BE2C (cell line): ENCODE results near the gene NOD2.

Source experiments
- DNase-seq: peaks from one replicate; pipeline ENCODE4 v3.0.0-alpha.2; 2020
- H3K27me3 ChIP-seq: fragments of 250-450 bp; sonication (Bioruptor Pico); 2 replicates; pipeline ENCODE4 v1.5.1; 2020; ENCODE audit warnings: mild to moderate bottlenecking
- H3K36me3 ChIP-seq: fragments of 250-450 bp; sonication (Bioruptor Pico); 2 replicates; pipeline ENCODE4 v1.5.1; 2020; ENCODE audit warnings: mild to moderate bottlenecking
- H3K4me1 ChIP-seq: fragments of 250-450 bp; sonication (Bioruptor Pico); 2 replicates; pipeline ENCODE4 v1.5.1; 2020
- H3K4me3 ChIP-seq: 2 replicates; pipeline ENCODE4 v1.5.1; 2011; ENCODE audit warnings: low read depth, low read length
- H3K9me3 ChIP-seq: fragments of 250-450 bp; sonication (Bioruptor Pico); 2 replicates; pipeline ENCODE4 v1.5.1; 2020
- TF ChIP-seq, protein P1 (sequence below): IDR thresholded peaks from 2 replicates; pipeline ENCODE4 v1.5.1; 2012; ENCODE audit warnings: mild to moderate bottlenecking, low read depth, low read length

The NOD2 gene

DNA sequence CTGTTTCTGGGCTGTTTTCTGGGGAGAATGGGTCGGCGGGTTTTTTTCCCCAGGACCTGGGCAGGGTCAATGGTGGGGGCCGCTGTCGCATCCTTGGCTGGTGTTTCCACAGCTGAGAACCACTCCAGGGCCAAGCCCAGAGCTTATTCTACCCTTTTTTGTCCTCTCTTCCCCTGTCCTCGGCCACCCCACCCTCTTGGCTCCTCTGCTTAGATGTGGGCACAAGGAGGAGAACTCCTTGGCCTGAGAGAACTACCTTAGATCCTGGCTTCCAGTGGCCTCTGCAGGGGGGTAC lies 4.0 kb downstream of the NOD2 start:
- H3K27me3 ChIP-seq, result no peaks in the 10 kb centered on the region
- no peaks in the 10 kb centered on the region for H3K9me3 ChIP-seq
- H3K4me1 ChIP-seq, result no peaks in the 10 kb centered on the region
- TF ChIP-seq, protein P1, sequence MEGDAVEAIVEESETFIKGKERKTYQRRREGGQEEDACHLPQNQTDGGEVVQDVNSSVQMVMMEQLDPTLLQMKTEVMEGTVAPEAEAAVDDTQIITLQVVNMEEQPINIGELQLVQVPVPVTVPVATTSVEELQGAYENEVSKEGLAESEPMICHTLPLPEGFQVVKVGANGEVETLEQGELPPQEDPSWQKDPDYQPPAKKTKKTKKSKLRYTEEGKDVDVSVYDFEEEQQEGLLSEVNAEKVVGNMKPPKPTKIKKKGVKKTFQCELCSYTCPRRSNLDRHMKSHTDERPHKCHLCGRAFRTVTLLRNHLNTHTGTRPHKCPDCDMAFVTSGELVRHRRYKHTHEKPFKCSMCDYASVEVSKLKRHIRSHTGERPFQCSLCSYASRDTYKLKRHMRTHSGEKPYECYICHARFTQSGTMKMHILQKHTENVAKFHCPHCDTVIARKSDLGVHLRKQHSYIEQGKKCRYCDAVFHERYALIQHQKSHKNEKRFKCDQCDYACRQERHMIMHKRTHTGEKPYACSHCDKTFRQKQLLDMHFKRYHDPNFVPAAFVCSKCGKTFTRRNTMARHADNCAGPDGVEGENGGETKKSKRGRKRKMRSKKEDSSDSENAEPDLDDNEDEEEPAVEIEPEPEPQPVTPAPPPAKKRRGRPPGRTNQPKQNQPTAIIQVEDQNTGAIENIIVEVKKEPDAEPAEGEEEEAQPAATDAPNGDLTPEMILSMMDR, result no peak
- no peak for DNase-seq
- no peaks in the 10 kb centered on the region for H3K36me3 ChIP-seq
- H3K4me3 ChIP-seq, result no peak overlapping the region

GRCh38 chr16:50697881-50698767 lies 4.7 kb downstream of the NOD2 start:
- H3K27me3 ChIP-seq, result no peaks in the 10 kb centered on the region
- DNase-seq, result no peak
- no peaks in the 10 kb centered on the region for H3K36me3 ChIP-seq
- no peaks in the 10 kb centered on the region for H3K4me1 ChIP-seq
- H3K4me3 ChIP-seq, result no peak overlapping the region
- TF ChIP-seq, protein P1, result no peak
- H3K9me3 ChIP-seq, result no peaks in the 10 kb centered on the region

GRCh38 chr16:50699326-50700159 lies 6.1 kb downstream of the NOD2 start:
- Histone ChIP-seq H3K4me3 (no peak overlapping the region), H3K27me3 (no peaks in the 10 kb centered on the region), H3K36me3 (no peaks in the 10 kb centered on the region), H3K9me3 (no peaks in the 10 kb centered on the region), H3K4me1 (no peaks in the 10 kb centered on the region)
- DNase-seq, result no peak
- TF ChIP-seq, protein P1, result no peak

DNA sequence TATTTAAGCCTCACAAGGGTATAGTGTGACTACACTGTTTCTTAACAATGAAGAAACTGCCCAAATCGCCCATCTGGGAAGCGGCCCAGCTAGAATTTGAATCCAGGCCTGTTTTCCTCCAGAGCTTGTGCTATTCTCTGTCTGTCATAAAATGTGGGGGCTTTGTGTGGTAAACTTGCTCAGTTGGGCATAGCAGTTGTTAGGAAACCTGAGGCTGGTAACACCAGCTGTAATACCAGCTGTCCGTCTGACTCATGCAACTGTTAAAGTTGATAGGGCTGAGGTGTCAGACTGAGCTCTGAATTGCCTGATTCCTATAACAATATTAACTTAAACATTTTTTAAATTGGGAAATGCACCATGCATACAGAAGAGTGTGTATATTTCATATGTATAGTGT lies 9.3 kb downstream of the NOD2 start:
- DNase-seq, result no peak
- H3K27me3 ChIP-seq, result no peaks in the 10 kb centered on the region
- TF ChIP-seq, protein P1, result no peak

DNA sequence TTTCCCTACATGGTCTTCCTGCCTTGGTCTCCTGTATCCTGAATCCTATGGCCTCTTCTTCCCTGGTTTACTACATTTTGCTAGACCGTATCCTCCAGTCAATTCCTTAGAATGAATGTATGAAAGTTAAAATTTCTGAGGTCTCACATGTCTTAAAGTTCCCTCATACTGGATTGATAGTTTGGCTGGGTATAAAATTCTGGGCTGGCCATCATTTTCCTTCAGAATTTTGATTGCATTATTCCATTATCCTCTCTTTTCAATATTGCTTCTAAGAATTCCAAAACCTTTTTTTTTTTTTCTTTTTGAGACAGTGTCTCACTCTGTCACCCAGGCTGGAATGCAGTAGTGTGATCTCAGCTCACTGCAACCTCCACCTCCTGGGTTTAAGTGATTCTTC lies 10.8 kb downstream of the NOD2 start:
- H3K9me3 ChIP-seq, result no peaks in the 10 kb centered on the region
- H3K36me3 ChIP-seq, result no peaks in the 10 kb centered on the region
- H3K27me3 ChIP-seq, result no peaks in the 10 kb centered on the region
- no peaks in the 10 kb centered on the region for H3K4me1 ChIP-seq
- H3K4me3 ChIP-seq, result no peak overlapping the region
- TF ChIP-seq, protein P1, result no peak
- no peak for DNase-seq

More for the DNA sequence above, 9.3 kb downstream of the NOD2 start:
- Histone ChIP-seq H3K4me3 (no peak overlapping the region), H3K4me1 (no peaks in the 10 kb centered on the region), H3K36me3 (no peaks in the 10 kb centered on the region), H3K9me3 (no peaks in the 10 kb centered on the region)
